Natural killer cell (primary cell): ENCODE measurements around the gene SBNO1. TPM values are rescaled to one million over a fixed set of nuclear protein-coding genes. Genes with fewer than 3 reads are reported as not detected.
"Not testable (repeated sequence)": the region's sequence is repeated elsewhere in the genome, so short reads cannot be mapped to it uniquely, and the experiment has no call there.

Source experiments
- ATAC-seq, 3 donors: fragments of 150-1000 bp in 2 of 3; fragments of 200-7000 bp in 1 of 3; cut with Tn5 transposase; 1 replicate in 1 of 3; 2 replicates in 2 of 3; pipeline ENCODE4 v1.10.0; 2021; ENCODE audit warnings: mild to moderate bottlenecking in 2 of 3, moderate library complexity in 2 of 3
- DNase-seq, 2 donors: peaks; one replicate each; pipeline versions ENCODE4 v3.0.0 to v3.0.0-alpha.2; 2013 to 2021; ENCODE audit warnings: mixed read lengths in 1 of 2
- H3K27ac ChIP-seq: one replicate; pipeline ENCODE4 v1.5.1; 2013; ENCODE audit warnings: mild to moderate bottlenecking, low read length
- H3K27me3 ChIP-seq: one replicate; pipeline ENCODE4 v1.6.1; 2013; ENCODE audit warnings: low read length; ENCODE audit not compliant: control insufficient read depth, insufficient read depth
- H3K36me3 ChIP-seq: one replicate; pipeline ENCODE4 v1.6.1; 2013; ENCODE audit warnings: low read length; ENCODE audit not compliant: control insufficient read depth, insufficient read depth
- H3K4me1 ChIP-seq: one replicate; pipeline ENCODE4 v1.6.1; 2013; ENCODE audit warnings: low read length; ENCODE audit not compliant: control insufficient read depth, insufficient read depth
- H3K4me3 ChIP-seq: one replicate; pipeline ENCODE4 v1.5.1; 2013; ENCODE audit warnings: low read length
- H3K9me3 ChIP-seq: one replicate; pipeline ENCODE4 v1.6.1; 2013; ENCODE audit warnings: low read length; ENCODE audit not compliant: control insufficient read depth, insufficient read depth
- H3K27ac Mint-ChIP-seq, 2 donors: one replicate each; pipeline ENCODE4 v1.8.0; 2022; ENCODE audit warnings: mild to moderate bottlenecking in 2 of 2, mixed read lengths in 2 of 2, moderate library complexity in 1 of 2
- H3K27me3 Mint-ChIP-seq, 2 donors: one replicate each; pipeline ENCODE4 v1.8.0; 2022; ENCODE audit warnings: low read depth in 2 of 2, mixed read lengths in 2 of 2
- H3K36me3 Mint-ChIP-seq: one replicate; pipeline ENCODE4 v1.8.0; 2022; ENCODE audit warnings: mixed read lengths
- H3K4me1 Mint-ChIP-seq, 2 donors: one replicate each; pipeline ENCODE4 v1.8.0; 2022; ENCODE audit warnings: mixed read lengths in 2 of 2
- H3K4me3 Mint-ChIP-seq: one replicate; pipeline ENCODE4 v1.8.0; 2022; ENCODE audit warnings: mild to moderate bottlenecking, moderate library complexity, mixed read lengths
- H3K9me3 Mint-ChIP-seq, 2 donors: one replicate each; pipeline ENCODE4 v1.8.0; 2022; ENCODE audit warnings: mixed read lengths in 2 of 2
- CTCF ChIP-seq: fragments of 200-600 bp; IDR thresholded peaks from one replicate; pipeline ENCODE4 v1.8.0; 2022; ENCODE audit warnings: antibody characterized with exemption
- WGBS: methylation state at CpG from one replicate; pipeline ENCODE4 v1.1.7; 2013; ENCODE audit warnings: missing lambda C conversion rate; ENCODE audit not compliant: insufficient coverage; 5-methylcytosine and 5-hydroxymethylcytosine counted together
- intact Hi-C: fragments of 100-400 bp; cut with micrococcal nuclease; formaldehyde crosslinking; loops from one replicate; pipeline ENCODE4 v1.14.2; 2022
- total RNA-seq, 4 donors: library from RNA; stranded (reverse); fragments of 120-200 nt in 1 of 4; gene quantifications; one replicate each; pipeline versions ENCODE4 v1.2.3 to v1.2.4, GENCODE V29; 2013 to 2022

SBNO1 gene
- total RNA-seq, 3 donors from 2014 or later (not counting 1 experiment from before 2014, with no cell fraction given), result 30.7 to 40.3 (median 34.3) TPM

- Mint-ChIP-seq H3K4me1 (no peaks in the 10 kb centered on the region), H3K4me3 (no peak overlapping the region), H3K9me3 (no peaks in the 10 kb centered on the region), H3K27ac (no peak overlapping the region), H3K27me3 (no peaks in the 10 kb centered on the region), H3K36me3 (peaks cover 7% of the 10 kb centered on the region)
- Histone ChIP-seq H3K27ac (no peak overlapping the region), H3K4me1 (no peaks in the 10 kb centered on the region), H3K36me3 (peaks cover 30% of the 10 kb centered on the region), H3K9me3 (no peaks in the 10 kb centered on the region), H3K4me3 (no peak overlapping the region), H3K27me3 (no peaks in the 10 kb centered on the region)
- peak in 1 of 2 donors; percentile 3 for DNase-seq
- ATAC-seq, result no peak
- 65% methylated on average over 3 of the region's 4 CpGs for WGBS
- no peak for TF ChIP-seq CTCF
- intact Hi-C loops, result no loop called here
These were observed 106.1 kb downstream of the SBNO1 start for GRCh38 chr12:123258593-123258992.

GRCh38 chr12:123254853-123255446 is 109.7 kb downstream of the SBNO1 start:
- DNase-seq (no peak), ATAC-seq (no peak)
- H3K27me3 Mint-ChIP-seq, result no peaks in the 10 kb centered on the region
- 87% methylated on average over 5 of the region's 5 CpGs for WGBS
- no peaks in the 10 kb centered on the region for H3K9me3 Mint-ChIP-seq
- peaks cover 7% of the 10 kb centered on the region for H3K36me3 Mint-ChIP-seq
- no peak overlapping the region for H3K27ac ChIP-seq
- H3K4me3 Mint-ChIP-seq, result no peak overlapping the region
- intact Hi-C loops, result no loop called here
- H3K27ac Mint-ChIP-seq, result no peak overlapping the region
- H3K36me3 ChIP-seq, result peaks cover 31% of the 10 kb centered on the region
- H3K27me3 ChIP-seq, result no peaks in the 10 kb centered on the region
- H3K4me1 ChIP-seq, result peaks cover 8% of the 10 kb centered on the region
- no peaks in the 10 kb centered on the region for H3K9me3 ChIP-seq
- H3K4me3 ChIP-seq, result no peak overlapping the region
- peaks cover 14 to 20% of the 10 kb centered on the region in 2 donors for H3K4me1 Mint-ChIP-seq
- TF ChIP-seq CTCF, result no peak

- H3K4me1 Mint-ChIP-seq, result peaks cover 17 to 24% of the 10 kb centered on the region in 2 donors
- Histone ChIP-seq H3K4me1 (peaks cover 10% of the 10 kb centered on the region), H3K4me3 (no peak overlapping the region), H3K27me3 (no peaks in the 10 kb centered on the region), H3K36me3 (peaks cover 31% of the 10 kb centered on the region), H3K27ac (no peak overlapping the region), H3K9me3 (no peaks in the 10 kb centered on the region)
- WGBS, result 92% methylated on average over 24 of the region's 24 CpGs
- no peak for TF ChIP-seq CTCF
- DNase-seq (no peak), ATAC-seq (no peak)
- H3K9me3 Mint-ChIP-seq, result no peaks in the 10 kb centered on the region
- H3K27me3 Mint-ChIP-seq, result no peaks in the 10 kb centered on the region
- peaks cover 7% of the 10 kb centered on the region for H3K36me3 Mint-ChIP-seq
- H3K4me3 Mint-ChIP-seq, result no peak overlapping the region
- intact Hi-C loops, result no loop called here
- H3K27ac Mint-ChIP-seq, result no peak overlapping the region
These were observed 110.8 kb downstream of the SBNO1 start for GRCh38 chr12:123253641-123254459.

GRCh38 chr12:123252365-123252764 is 112.3 kb downstream of the SBNO1 start:
- H3K27me3 ChIP-seq, DNase-seq, H3K27me3 Mint-ChIP-seq, ATAC-seq, H3K27ac Mint-ChIP-seq, H3K9me3 ChIP-seq, H3K9me3 Mint-ChIP-seq, H3K36me3 Mint-ChIP-seq, intact Hi-C loops, H3K4me3 Mint-ChIP-seq, H3K4me3 ChIP-seq, H3K27ac ChIP-seq: not testable (repeated sequence)
- H3K4me1 Mint-ChIP-seq, result peaks cover 29 to 38% of the 10 kb centered on the region in 2 donors
- WGBS, result 87% methylated on average over 8 of the region's 9 CpGs
- peaks cover 26% of the 10 kb centered on the region for H3K36me3 ChIP-seq
- H3K4me1 ChIP-seq, result peaks cover 10% of the 10 kb centered on the region
